ENCODE measurements around the gene PDK4.

PDK4 gene

DNA sequence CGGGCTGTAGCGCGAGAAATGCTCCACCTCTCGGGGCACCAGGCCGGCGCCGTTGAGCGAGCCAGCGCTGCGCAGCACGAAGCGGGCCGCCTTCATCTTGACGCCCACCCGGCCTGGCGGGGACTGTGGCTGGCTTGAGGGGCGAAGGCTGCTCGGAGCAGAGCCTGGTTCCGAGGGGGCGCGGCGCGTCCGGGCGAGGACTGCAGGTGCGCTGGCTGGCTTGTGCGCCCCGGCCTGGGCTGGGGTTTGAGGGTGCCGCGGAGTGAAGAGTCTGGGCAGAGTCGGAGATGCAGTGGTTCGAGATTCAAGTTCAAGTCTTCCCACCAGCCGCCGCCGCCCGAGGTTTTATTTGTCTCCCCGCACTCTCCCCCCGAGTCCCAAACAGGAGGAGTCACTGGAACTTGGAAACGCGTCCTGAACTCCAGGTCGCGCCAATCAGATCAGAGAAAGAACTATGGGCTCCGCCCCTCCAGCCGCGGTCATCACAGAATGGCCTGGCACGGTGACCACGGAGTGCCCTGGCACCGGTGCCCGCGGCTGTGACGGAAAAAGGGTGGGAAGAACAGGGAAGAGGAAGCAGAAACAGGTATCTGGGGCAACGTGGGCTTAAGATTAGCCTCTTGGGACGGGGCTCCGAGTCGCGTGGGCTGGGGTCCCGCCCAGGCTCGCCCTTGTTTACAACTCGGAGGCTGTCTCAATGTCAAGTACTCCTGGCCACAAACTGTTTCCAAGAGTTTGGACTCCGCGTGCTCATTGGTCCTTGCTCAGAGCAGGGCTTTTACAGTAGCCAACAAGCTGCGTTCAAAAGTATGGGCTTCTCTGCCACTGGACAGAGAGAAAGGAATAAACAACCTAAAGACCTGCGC is at the start of gene PDK4:
PDK4 (minus strand) TSS at position 319 of the 866 bp plus-strand sequence; CDS start at position 96, 223 bp downstream.
- no peak for DNase-seq (ENCODE audit: extremely low read depth, low read depth)
- TF ChIP-seq, protein P1, sequence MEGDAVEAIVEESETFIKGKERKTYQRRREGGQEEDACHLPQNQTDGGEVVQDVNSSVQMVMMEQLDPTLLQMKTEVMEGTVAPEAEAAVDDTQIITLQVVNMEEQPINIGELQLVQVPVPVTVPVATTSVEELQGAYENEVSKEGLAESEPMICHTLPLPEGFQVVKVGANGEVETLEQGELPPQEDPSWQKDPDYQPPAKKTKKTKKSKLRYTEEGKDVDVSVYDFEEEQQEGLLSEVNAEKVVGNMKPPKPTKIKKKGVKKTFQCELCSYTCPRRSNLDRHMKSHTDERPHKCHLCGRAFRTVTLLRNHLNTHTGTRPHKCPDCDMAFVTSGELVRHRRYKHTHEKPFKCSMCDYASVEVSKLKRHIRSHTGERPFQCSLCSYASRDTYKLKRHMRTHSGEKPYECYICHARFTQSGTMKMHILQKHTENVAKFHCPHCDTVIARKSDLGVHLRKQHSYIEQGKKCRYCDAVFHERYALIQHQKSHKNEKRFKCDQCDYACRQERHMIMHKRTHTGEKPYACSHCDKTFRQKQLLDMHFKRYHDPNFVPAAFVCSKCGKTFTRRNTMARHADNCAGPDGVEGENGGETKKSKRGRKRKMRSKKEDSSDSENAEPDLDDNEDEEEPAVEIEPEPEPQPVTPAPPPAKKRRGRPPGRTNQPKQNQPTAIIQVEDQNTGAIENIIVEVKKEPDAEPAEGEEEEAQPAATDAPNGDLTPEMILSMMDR (IDR thresholded peaks at IDR 0.05; ENCODE audit: low read depth, low read length, missing control alignments): no peak
- peak within 1 kb of the TSS; percentile 43 for H3K4me3 ChIP-seq (replicated peaks; ENCODE audit: low read depth, low read length)

DNA sequence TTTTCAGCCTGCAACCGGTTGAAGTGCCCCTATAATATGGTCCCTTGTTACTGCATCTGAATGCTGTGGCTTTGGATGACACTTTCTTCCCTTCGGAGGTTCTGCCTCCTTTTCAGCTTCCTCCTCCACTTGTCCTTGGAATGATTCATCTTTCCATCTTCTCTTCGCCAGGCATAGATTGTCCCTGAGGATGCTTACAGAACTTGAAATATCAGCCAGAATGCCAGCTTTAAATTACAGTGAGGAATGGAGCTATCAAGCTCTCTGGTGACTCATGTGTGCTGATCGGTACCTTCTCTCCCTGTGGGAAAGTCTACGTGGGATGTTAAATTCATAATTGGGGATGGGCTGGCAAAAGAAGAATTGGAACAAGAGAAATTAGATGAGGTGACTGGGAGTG is 45.9 kb upstream of the PDK4 start:
- TF ChIP-seq, protein P1 (IDR thresholded peaks at IDR 0.05; ENCODE audit: low read depth, low read length, missing control alignments): no peak
- H3K4me3 ChIP-seq (replicated peaks; ENCODE audit: low read depth, low read length): no peak overlapping the region
- no peak for DNase-seq (ENCODE audit: extremely low read depth, low read depth)

- H3K4me3 ChIP-seq (replicated peaks; ENCODE audit: low read depth, low read length): no peak overlapping the region
- no peak for DNase-seq (ENCODE audit: extremely low read depth, low read depth)
- TF ChIP-seq, protein P1 (IDR thresholded peaks at IDR 0.05; ENCODE audit: low read depth, low read length, missing control alignments): no peak
Observed at GRCh38 chr7:95636140-95636940, 40.0 kb upstream of the PDK4 start.

GRCh38 chr7:95632609-95633008 is 36.3 kb upstream of the PDK4 start:
- no peak overlapping the region for H3K4me3 ChIP-seq (replicated peaks; ENCODE audit: low read depth, low read length)
- no peak for DNase-seq (ENCODE audit: extremely low read depth, low read depth)
- TF ChIP-seq, protein P1 (IDR thresholded peaks at IDR 0.05; ENCODE audit: low read depth, low read length, missing control alignments): no peak

- no peak for DNase-seq (ENCODE audit: extremely low read depth, low read depth)
- H3K4me3 ChIP-seq (replicated peaks; ENCODE audit: low read depth, low read length): no peak overlapping the region
- TF ChIP-seq, protein P1 (IDR thresholded peaks at IDR 0.05; ENCODE audit: low read depth, low read length, missing control alignments): no peak
Observed at GRCh38 chr7:95631527-95631926, 35.2 kb upstream of the PDK4 start.

DNA sequence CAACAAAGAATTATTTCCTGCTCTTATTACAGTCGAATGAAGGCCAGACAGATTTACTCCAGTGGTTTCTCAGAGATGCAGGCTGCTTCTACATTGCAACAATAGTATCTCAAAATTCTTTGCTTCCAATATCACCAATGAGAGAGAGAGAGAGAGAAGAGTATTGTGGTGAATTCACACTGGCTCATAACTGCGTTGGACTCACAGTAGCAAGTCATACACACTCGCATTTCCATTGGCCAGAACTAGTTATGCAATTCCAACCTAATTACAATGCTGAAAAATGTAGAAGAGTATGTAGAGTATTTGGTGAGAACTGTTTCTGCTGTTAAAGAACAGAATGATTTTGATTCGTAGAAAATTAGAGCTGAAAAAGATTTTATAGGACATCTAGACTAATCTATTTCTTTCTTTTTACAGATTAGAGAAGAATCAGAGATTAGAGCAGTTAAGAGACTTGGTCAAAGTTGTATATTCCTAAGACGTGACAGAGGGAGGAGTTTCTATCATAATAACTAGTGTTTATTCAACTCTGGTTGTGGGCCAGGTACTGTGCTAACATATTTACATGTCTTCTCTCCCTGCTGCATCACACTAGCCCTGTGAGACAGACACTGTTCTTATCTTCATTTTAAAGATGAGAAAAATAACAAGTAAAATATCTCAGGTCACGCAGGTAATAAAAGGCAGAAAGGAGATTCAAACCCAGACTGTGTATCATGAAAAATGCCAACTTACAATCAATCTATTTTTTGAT is 34.6 kb upstream of the PDK4 start:
- no peak for DNase-seq (ENCODE audit: extremely low read depth, low read depth)
- no peak overlapping the region for H3K4me3 ChIP-seq (replicated peaks; ENCODE audit: low read depth, low read length)
- TF ChIP-seq, protein P1 (IDR thresholded peaks at IDR 0.05; ENCODE audit: low read depth, low read length, missing control alignments): no peak

All from HFF-Myc (cell line).